COR-L47 (cell line): Measurements from ENCODE around the gene LCE7A.

Experiments used
- DNase-seq: peaks from one replicate; lab custom pipeline; 2025; lab: John Stamatoyannopoulos, UW

The LCE7A gene

GRCh38 chr1:152880316-152880715 is 20.5 kb downstream of the LCE7A start:
- DNase-seq, result no peak

GRCh38 chr1:152880907-152881306 is 21.1 kb downstream of the LCE7A start:
- DNase-seq, result no peak

GRCh38 chr1:152884085-152884484 is 24.3 kb downstream of the LCE7A start:
- no peak for DNase-seq

- DNase-seq, result no peak
Observed at GRCh38 chr1:152884506-152884905, 24.7 kb downstream of the LCE7A start.

GRCh38 chr1:152884966-152885624 is 25.3 kb downstream of the LCE7A start:
- DNase-seq, result no peak

- no peak for DNase-seq
Observed at GRCh38 chr1:152886085-152886484, 26.3 kb downstream of the LCE7A start.

- DNase-seq, result no peak
Observed at GRCh38 chr1:152886758-152887409, 27.1 kb downstream of the LCE7A start.

- DNase-seq, result no peak
Observed at GRCh38 chr1:152888126-152888525, 28.3 kb downstream of the LCE7A start.

- no peak for DNase-seq
Observed at GRCh38 chr1:152899027-152899426, 39.2 kb downstream of the LCE7A start.

GRCh38 chr1:152899883-152900282 is 40.1 kb downstream of the LCE7A start:
- DNase-seq, result no peak

- no peak for DNase-seq
Observed at GRCh38 chr1:152901631-152902030, 41.8 kb downstream of the LCE7A start.

- DNase-seq, result no peak
Observed at GRCh38 chr1:152902636-152903035, 42.8 kb downstream of the LCE7A start.

GRCh38 chr1:152904688-152905440 is 45.1 kb downstream of the LCE7A start:
- no peak for DNase-seq

GRCh38 chr1:152906023-152906565 is 46.3 kb downstream of the LCE7A start:
- no peak for DNase-seq

- DNase-seq, result no peak
Observed at GRCh38 chr1:152907686-152908601, 48.1 kb downstream of the LCE7A start, which contains the start of gene IVL. IVL (plus strand) TSS chr1:152908546; CDS start chr1:152909798, 1,252 bp downstream.

- no peak for DNase-seq
Observed at GRCh38 chr1:152909206-152909605, 49.4 kb downstream of the LCE7A start.
